Adrenal gland (tissue), 5 donors: ENCODE data around the gene KIF6.

Source experiments
- POLR2A ChIP-seq, 2 donors: fragments of 450-650 bp; IDR thresholded peaks; one replicate each; pipeline ENCODE4 v1.6.1; 2017; ENCODE audit warnings: antibody characterized with exemption in 2 of 2, mild to moderate bottlenecking in 2 of 2, moderate library complexity in 1 of 2
- TF ChIP-seq, protein P1 (sequence below), 6 experiments: fragments of 450-650 bp in 4 of 6; fragments of 200-600 bp in 2 of 6; sonication (generic) in 1 of 6; IDR thresholded peaks; 1 replicate in 5 of 6; 2 replicates in 1 of 6; pipeline versions ENCODE4 v1.5.1 to v1.8.0; 2016 to 2021; ENCODE audit warnings: antibody characterized with exemption in 6 of 6, mild to moderate bottlenecking in 2 of 6, moderate library complexity in 1 of 6
- donor health status: DM: no; HTN: no; CAD: no.

GRCh38 chr6:39292637-39293036 is 432.6 kb downstream of the KIF6 start:
- TF ChIP-seq, protein P1, sequence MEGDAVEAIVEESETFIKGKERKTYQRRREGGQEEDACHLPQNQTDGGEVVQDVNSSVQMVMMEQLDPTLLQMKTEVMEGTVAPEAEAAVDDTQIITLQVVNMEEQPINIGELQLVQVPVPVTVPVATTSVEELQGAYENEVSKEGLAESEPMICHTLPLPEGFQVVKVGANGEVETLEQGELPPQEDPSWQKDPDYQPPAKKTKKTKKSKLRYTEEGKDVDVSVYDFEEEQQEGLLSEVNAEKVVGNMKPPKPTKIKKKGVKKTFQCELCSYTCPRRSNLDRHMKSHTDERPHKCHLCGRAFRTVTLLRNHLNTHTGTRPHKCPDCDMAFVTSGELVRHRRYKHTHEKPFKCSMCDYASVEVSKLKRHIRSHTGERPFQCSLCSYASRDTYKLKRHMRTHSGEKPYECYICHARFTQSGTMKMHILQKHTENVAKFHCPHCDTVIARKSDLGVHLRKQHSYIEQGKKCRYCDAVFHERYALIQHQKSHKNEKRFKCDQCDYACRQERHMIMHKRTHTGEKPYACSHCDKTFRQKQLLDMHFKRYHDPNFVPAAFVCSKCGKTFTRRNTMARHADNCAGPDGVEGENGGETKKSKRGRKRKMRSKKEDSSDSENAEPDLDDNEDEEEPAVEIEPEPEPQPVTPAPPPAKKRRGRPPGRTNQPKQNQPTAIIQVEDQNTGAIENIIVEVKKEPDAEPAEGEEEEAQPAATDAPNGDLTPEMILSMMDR (IDR thresholded peaks at IDR 0.05): no peak
- TF ChIP-seq POLR2A (IDR thresholded peaks at IDR 0.05): no peak
